Liver (tissue), 9 donors: ENCODE measurements around the gene TBL1X. TPM values are rescaled to one million over a fixed set of nuclear protein-coding genes. Genes with fewer than 3 reads are reported as not detected.

ENCODE experiments used
- DNase-seq: peaks from one replicate; pipeline ENCODE4 v3.0.0-alpha.2; 2017; ENCODE audit warnings: low spot score
- H3K27ac ChIP-seq, 2 donors: one replicate each; pipeline ENCODE4 v1.7.0; 2013; ENCODE audit warnings: inconsistent platforms in 2 of 2, low read length in 2 of 2, control low read depth in 1 of 2, low read depth in 1 of 2, mild to moderate bottlenecking in 1 of 2
- H3K27me3 ChIP-seq, 4 donors: one replicate each; pipeline versions ENCODE4 v1.6.1 to v1.7.0; 2013; ENCODE audit warnings: low read length in 3 of 4, inconsistent platforms in 1 of 4, mild to moderate bottlenecking in 1 of 4, moderate library complexity in 1 of 4; ENCODE audit not compliant: control insufficient read depth in 4 of 4, insufficient read depth in 4 of 4
- H3K36me3 ChIP-seq, 4 donors: one replicate each; pipeline versions ENCODE4 v1.6.1 to v1.7.0; 2013; ENCODE audit warnings: low read length in 3 of 4, mild to moderate bottlenecking in 3 of 4, low read depth in 1 of 4, moderate library complexity in 1 of 4; ENCODE audit not compliant: control insufficient read depth in 4 of 4, insufficient read depth in 3 of 4
- H3K4me1 ChIP-seq, 4 donors: one replicate each; pipeline versions ENCODE4 v1.6.1 to v1.7.0; 2013; ENCODE audit warnings: low read length in 3 of 4, mild to moderate bottlenecking in 3 of 4, moderate library complexity in 1 of 4; ENCODE audit not compliant: control insufficient read depth in 4 of 4, insufficient read depth in 4 of 4
- H3K4me3 ChIP-seq, 3 donors: one replicate each; pipeline versions ENCODE4 v1.6.1 to v1.7.0; 2013; ENCODE audit warnings: low read length in 3 of 3, control low read depth in 1 of 3, low read depth in 1 of 3, mild to moderate bottlenecking in 1 of 3
- H3K9ac ChIP-seq, 2 donors: one replicate each; pipeline ENCODE4 v1.7.0; 2013; ENCODE audit warnings: low read length in 2 of 2, mild to moderate bottlenecking in 2 of 2, moderate library complexity in 2 of 2, control low read depth in 1 of 2, low read depth in 1 of 2
- H3K9me3 ChIP-seq, 4 donors: one replicate each; pipeline versions ENCODE4 v1.6.1 to v1.7.0; 2013; ENCODE audit warnings: low read length in 3 of 4; ENCODE audit not compliant: control insufficient read depth in 4 of 4
- EGR1 ChIP-seq, 2 donors: IDR thresholded peaks; 2 replicates each; pipeline ENCODE4 v1.6.1; 2016 to 2018; ENCODE audit warnings: antibody characterized with exemption in 2 of 2, low read depth in 2 of 2
- FOXA1 ChIP-seq: IDR thresholded peaks from 2 replicates; pipeline ENCODE4 v1.6.1; 2016; ENCODE audit warnings: antibody characterized with exemption
- GABPA ChIP-seq, 2 donors: IDR thresholded peaks in 1 of 2; conservative IDR thresholded peaks in 1 of 2; 2 replicates each; pipeline ENCODE4 v1.6.1; 2016; ENCODE audit warnings: antibody characterized with exemption in 2 of 2, mild to moderate bottlenecking in 1 of 2, moderate library complexity in 1 of 2
- HNF4A ChIP-seq, 2 donors: conservative IDR thresholded peaks; 2 replicates each; pipeline ENCODE4 v1.6.1; 2016; ENCODE audit warnings: antibody characterized with exemption in 2 of 2, mild to moderate bottlenecking in 2 of 2
- JUND ChIP-seq, 2 donors: IDR thresholded peaks; 2 replicates each; pipeline ENCODE4 v1.6.1; 2016; ENCODE audit warnings: antibody characterized with exemption in 2 of 2
- NR2F2 ChIP-seq: IDR thresholded peaks from 2 replicates; pipeline ENCODE4 v1.6.1; 2016; ENCODE audit warnings: antibody characterized with exemption
- RAD21 ChIP-seq, 2 donors: IDR thresholded peaks; 2 replicates each; pipeline ENCODE4 v1.6.1; 2016; ENCODE audit warnings: antibody characterized with exemption in 2 of 2, mild to moderate bottlenecking in 2 of 2
- RXRA ChIP-seq, 2 donors: IDR thresholded peaks; 2 replicates each; pipeline ENCODE4 v1.6.1; 2017 to 2018; ENCODE audit warnings: antibody characterized with exemption in 2 of 2, mild to moderate bottlenecking in 1 of 2
- SP1 ChIP-seq: IDR thresholded peaks from 2 replicates; pipeline ENCODE4 v1.6.1; 2018; ENCODE audit warnings: antibody characterized with exemption, mild to moderate bottlenecking
- TAF1 ChIP-seq: conservative IDR thresholded peaks from 2 replicates; pipeline ENCODE4 v1.6.1; 2016; ENCODE audit warnings: antibody characterized with exemption, mild to moderate bottlenecking
- YY1 ChIP-seq: IDR thresholded peaks from 2 replicates; pipeline ENCODE4 v1.6.1; 2016; ENCODE audit warnings: antibody characterized with exemption, mild to moderate bottlenecking
- WGBS: extraction: QIAGEN DNeasy Blood & Tissue Kit; methylation state at CpG from one replicate; pipeline ENCODE4 v1.1.7; 2013; 5-methylcytosine and 5-hydroxymethylcytosine counted together
- polyA plus RNA-seq, 2 donors: library from polyadenylated mRNA; stranded (reverse) in 1 of 2; unstranded in 1 of 2; fragments of 200-250 nt in 1 of 2; fragments of >200 nt in 1 of 2; fragmentation: Nextera tagmentation in 1 of 2; extraction: Ambion mirVana in 1 of 2; gene quantifications; one replicate each; pipeline versions ENCODE4 v1.2.1 to v1.2.3, GENCODE V29; 2013 to 2015
- total RNA-seq, 2 donors: library from RNA; depleted of rRNA; stranded (reverse); fragments of >200 nt; gene quantifications; one replicate each; pipeline ENCODE4 v1.2.3, GENCODE V29; 2014
- TF ChIP-seq, protein P1 (sequence below): IDR thresholded peaks from 2 replicates; pipeline ENCODE4 v1.6.1; 2016; ENCODE audit warnings: antibody characterized with exemption, mild to moderate bottlenecking
- TF ChIP-seq, protein P2 (sequence below): IDR thresholded peaks from 2 replicates; pipeline ENCODE4 v1.6.1; 2016; ENCODE audit warnings: antibody characterized with exemption
- TF ChIP-seq, protein P3 (sequence below): IDR thresholded peaks from 2 replicates; pipeline ENCODE4 v1.6.1; 2016; ENCODE audit warnings: antibody characterized with exemption
- TF ChIP-seq, protein P4 (sequence below): fragments of 150-350 bp; IDR thresholded peaks from 2 replicates; pipeline ENCODE4 v1.5.1; 2017; ENCODE audit warnings: improper control_type of control experiment, low read depth, low read length; ENCODE audit not compliant: missing input control
- donor health status: healthy.
- donor health status: healthy.
- donor health status: healthy.
- donor health status: healthy.
- donor health status: healthy.

The TBL1X gene
- total and polyA plus RNA-seq, 4 donors = 11.2 to 15.1 (median 11.8) TPM

DNA sequence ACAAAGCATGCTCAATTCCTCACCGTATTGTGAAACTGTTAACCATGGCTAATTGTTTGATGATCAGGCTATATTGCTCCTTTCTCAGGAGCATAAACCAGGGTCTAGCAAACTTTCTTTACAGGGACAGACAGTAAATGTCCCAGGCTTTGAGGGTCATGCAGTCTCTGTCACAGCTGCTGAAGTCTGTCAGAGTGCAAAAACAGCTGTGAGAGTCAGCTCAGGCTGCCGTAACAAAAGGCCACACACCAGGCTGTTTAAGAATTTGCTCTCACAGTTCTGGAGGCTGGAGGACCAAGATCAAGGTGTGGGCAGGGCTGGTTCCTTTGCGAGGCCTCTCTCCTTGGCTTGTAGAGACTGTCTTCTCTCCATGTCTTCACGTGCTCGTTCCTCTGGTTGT lies 225.2 kb downstream of the TBL1X start:
- peaks cover 3 to 55% (median 15%) of the 10 kb centered on the region in 4 donors for H3K36me3 ChIP-seq
- H3K27me3 ChIP-seq = no peaks in the 10 kb centered on the region
- H3K4me1 ChIP-seq = no peaks in the 10 kb centered on the region
- H3K9ac ChIP-seq = no peak overlapping the region
- H3K27ac ChIP-seq = no peak overlapping the region
- H3K4me3 ChIP-seq = no peak overlapping the region
- no peaks in the 10 kb centered on the region for H3K9me3 ChIP-seq
- no peak for DNase-seq
- TF ChIP-seq HNF4A (conservative IDR thresholded peaks at IDR 0.05) (no peak), RXRA (IDR thresholded peaks at IDR 0.05) (no peak), GABPA (IDR thresholded peaks at IDR 0.05 in 1 of 2, conservative IDR thresholded peaks at IDR 0.05 in 1 of 2) (no peak), TAF1 (no peak), SP1 (no peak), FOXA1 (no peak), YY1 (no peak), NR2F2 (no peak), JUND (IDR thresholded peaks at IDR 0.05) (no peak)
- TF ChIP-seq, protein P1, sequence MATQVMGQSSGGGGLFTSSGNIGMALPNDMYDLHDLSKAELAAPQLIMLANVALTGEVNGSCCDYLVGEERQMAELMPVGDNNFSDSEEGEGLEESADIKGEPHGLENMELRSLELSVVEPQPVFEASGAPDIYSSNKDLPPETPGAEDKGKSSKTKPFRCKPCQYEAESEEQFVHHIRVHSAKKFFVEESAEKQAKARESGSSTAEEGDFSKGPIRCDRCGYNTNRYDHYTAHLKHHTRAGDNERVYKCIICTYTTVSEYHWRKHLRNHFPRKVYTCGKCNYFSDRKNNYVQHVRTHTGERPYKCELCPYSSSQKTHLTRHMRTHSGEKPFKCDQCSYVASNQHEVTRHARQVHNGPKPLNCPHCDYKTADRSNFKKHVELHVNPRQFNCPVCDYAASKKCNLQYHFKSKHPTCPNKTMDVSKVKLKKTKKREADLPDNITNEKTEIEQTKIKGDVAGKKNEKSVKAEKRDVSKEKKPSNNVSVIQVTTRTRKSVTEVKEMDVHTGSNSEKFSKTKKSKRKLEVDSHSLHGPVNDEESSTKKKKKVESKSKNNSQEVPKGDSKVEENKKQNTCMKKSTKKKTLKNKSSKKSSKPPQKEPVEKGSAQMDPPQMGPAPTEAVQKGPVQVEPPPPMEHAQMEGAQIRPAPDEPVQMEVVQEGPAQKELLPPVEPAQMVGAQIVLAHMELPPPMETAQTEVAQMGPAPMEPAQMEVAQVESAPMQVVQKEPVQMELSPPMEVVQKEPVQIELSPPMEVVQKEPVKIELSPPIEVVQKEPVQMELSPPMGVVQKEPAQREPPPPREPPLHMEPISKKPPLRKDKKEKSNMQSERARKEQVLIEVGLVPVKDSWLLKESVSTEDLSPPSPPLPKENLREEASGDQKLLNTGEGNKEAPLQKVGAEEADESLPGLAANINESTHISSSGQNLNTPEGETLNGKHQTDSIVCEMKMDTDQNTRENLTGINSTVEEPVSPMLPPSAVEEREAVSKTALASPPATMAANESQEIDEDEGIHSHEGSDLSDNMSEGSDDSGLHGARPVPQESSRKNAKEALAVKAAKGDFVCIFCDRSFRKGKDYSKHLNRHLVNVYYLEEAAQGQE = no peak
- TF ChIP-seq, protein P2, sequence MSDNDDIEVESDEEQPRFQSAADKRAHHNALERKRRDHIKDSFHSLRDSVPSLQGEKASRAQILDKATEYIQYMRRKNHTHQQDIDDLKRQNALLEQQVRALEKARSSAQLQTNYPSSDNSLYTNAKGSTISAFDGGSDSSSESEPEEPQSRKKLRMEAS = no peak
- TF ChIP-seq, protein P3, sequence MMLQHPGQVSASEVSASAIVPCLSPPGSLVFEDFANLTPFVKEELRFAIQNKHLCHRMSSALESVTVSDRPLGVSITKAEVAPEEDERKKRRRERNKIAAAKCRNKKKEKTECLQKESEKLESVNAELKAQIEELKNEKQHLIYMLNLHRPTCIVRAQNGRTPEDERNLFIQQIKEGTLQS = no peak
- WGBS = 98% methylated on average over 5 of the region's 5 CpGs

DNA sequence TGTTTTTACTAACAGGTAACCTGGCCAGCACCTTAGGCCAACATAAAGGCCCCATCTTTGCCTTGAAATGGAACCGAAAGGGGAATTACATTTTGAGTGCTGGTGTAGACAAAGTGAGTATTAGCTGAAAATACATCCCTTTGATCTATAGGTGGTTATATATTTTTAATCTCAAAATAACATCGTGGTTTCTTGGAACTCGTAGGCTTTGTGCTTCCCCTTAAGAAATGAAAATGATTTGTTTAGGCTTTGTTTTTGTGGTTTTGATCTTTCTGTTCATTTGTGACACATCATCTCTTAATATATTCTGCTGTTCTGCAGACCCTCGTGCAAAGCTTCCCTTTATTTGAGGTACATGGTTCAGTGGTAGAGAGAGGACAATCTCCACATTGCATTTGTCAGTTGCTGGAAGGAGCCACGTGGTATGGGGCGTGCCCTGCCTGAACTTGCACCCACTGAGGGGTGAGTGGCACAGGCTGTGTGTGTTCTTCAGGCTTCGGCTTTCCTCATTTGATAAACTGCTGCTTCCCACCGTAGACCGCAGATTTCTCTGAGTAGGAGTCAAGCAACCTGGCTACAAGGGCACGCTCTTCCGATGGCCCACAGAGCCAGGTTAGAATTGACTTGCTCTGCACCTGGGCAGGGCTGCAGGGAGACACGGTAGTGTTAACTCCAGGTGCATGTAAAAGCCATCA lies 228.6 kb downstream of the TBL1X start:
- H3K27me3 ChIP-seq = no peaks in the 10 kb centered on the region
- H3K36me3 ChIP-seq = peaks cover 3 to 60% (median 16%) of the 10 kb centered on the region in 4 donors
- TF ChIP-seq SP1 = no peak
- TF ChIP-seq, protein P3 = no peak
- TF ChIP-seq YY1 = no peak
- no peak for TF ChIP-seq JUND (IDR thresholded peaks at IDR 0.05)
- no peak for TF ChIP-seq HNF4A (conservative IDR thresholded peaks at IDR 0.05)
- no peak for TF ChIP-seq EGR1 (IDR thresholded peaks at IDR 0.05; ENCODE audit: low read depth in 2 of 2)
- TF ChIP-seq RAD21 (IDR thresholded peaks at IDR 0.05) = no peak
- TF ChIP-seq, protein P2 = no peak
- TF ChIP-seq, protein P4, sequence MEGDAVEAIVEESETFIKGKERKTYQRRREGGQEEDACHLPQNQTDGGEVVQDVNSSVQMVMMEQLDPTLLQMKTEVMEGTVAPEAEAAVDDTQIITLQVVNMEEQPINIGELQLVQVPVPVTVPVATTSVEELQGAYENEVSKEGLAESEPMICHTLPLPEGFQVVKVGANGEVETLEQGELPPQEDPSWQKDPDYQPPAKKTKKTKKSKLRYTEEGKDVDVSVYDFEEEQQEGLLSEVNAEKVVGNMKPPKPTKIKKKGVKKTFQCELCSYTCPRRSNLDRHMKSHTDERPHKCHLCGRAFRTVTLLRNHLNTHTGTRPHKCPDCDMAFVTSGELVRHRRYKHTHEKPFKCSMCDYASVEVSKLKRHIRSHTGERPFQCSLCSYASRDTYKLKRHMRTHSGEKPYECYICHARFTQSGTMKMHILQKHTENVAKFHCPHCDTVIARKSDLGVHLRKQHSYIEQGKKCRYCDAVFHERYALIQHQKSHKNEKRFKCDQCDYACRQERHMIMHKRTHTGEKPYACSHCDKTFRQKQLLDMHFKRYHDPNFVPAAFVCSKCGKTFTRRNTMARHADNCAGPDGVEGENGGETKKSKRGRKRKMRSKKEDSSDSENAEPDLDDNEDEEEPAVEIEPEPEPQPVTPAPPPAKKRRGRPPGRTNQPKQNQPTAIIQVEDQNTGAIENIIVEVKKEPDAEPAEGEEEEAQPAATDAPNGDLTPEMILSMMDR = no peak
- TF ChIP-seq GABPA (IDR thresholded peaks at IDR 0.05 in 1 of 2, conservative IDR thresholded peaks at IDR 0.05 in 1 of 2) = no peak
- no peak for TF ChIP-seq NR2F2
- TF ChIP-seq TAF1 = no peak

More for the DNA sequence above, 228.6 kb downstream of the TBL1X start:
- Histone ChIP-seq H3K27ac (no peak overlapping the region), H3K9ac (no peak overlapping the region), H3K4me1 (no peaks in the 10 kb centered on the region), H3K4me3 (no peak overlapping the region), H3K9me3 (no peaks in the 10 kb centered on the region)
- 94% methylated on average over 12 of the region's 12 CpGs for WGBS
- no peak for DNase-seq
